ENCODE results near the gene GATAD2B.

The GATAD2B gene

GRCh38 chr1:153845158-153845557, 77.6 kb downstream of the GATAD2B start:
- TF ChIP-seq CTCF (IDR thresholded peaks at IDR 0.05), result no peak

- TF ChIP-seq CTCF (IDR thresholded peaks at IDR 0.05), result no peak
These were observed 80.7 kb downstream of the GATAD2B start for GRCh38 chr1:153842006-153842471.

GRCh38 chr1:153841463-153841994, 81.2 kb downstream of the GATAD2B start:
- TF ChIP-seq CTCF (IDR thresholded peaks at IDR 0.05), result no peak

GRCh38 chr1:153833171-153833570, 89.6 kb downstream of the GATAD2B start:
- no peak for TF ChIP-seq CTCF (IDR thresholded peaks at IDR 0.05)

- TF ChIP-seq CTCF (IDR thresholded peaks at IDR 0.05), result no peak
These were observed 90.5 kb downstream of the GATAD2B start for GRCh38 chr1:153832293-153832692.

GRCh38 chr1:153831026-153831425, 91.7 kb downstream of the GATAD2B start:
- no peak for TF ChIP-seq CTCF (IDR thresholded peaks at IDR 0.05)

- no peak for TF ChIP-seq CTCF (IDR thresholded peaks at IDR 0.05)
These were observed 95.4 kb downstream of the GATAD2B start for GRCh38 chr1:153827168-153827964.
